AG04450 (cell line): ENCODE measurements around the gene RHOBTB3. TPM values are rescaled to one million over a fixed set of nuclear protein-coding genes. Genes with fewer than 3 reads are reported as not detected.

Source experiments
- CTCF ChIA-PET: fragments of 300-600, 350-600 bp; formaldehyde crosslinking; extraction: SDS; loops from one replicate; lab custom pipeline; 2022; ENCODE audit warnings: antibody characterized with exemption, inconsistent platforms; lab: Charles Lee
- POLR2A ChIA-PET: fragments of 350-600 bp; formaldehyde crosslinking; extraction: SDS; loops from one replicate; lab custom pipeline; 2021; ENCODE audit warnings: antibody characterized with exemption, inconsistent platforms; lab: Yijun Ruan, JAX
- DNase-seq: peaks from one replicate; pipeline ENCODE4 v3.0.0-alpha.2; 2011; ENCODE audit warnings: low read depth, low spot score
- H3K27ac ChIP-seq: one replicate; pipeline ENCODE4 v1.5.1; 2012; ENCODE audit warnings: low read depth, low read length, control low read depth
- H3K27me3 ChIP-seq: one replicate; pipeline ENCODE4 v1.6.0; 2012; ENCODE audit warnings: low read length; ENCODE audit not compliant: control insufficient read depth, insufficient read depth
- H3K4me3 ChIP-seq: 2 replicates; pipeline ENCODE4 v1.5.1; 2011; ENCODE audit warnings: mild to moderate bottlenecking, low read depth, low read length, control low read depth
- H3K9me3 ChIP-seq: 2 replicates; pipeline ENCODE4 v1.5.1; 2012; ENCODE audit warnings: low read length; ENCODE audit not compliant: control insufficient read depth, insufficient read depth
- CTCF ChIP-seq: IDR thresholded peaks from 2 replicates; pipeline ENCODE4 v1.5.1; 2011; ENCODE audit warnings: low read depth, low read length, control low read depth, inconsistent platforms
- polyA plus RNA-seq: library from polyadenylated mRNA; depleted of rRNA; stranded (reverse); fragments of >200 nt; gene quantifications from 2 replicates; pipeline ENCODE4 v1.2.3, GENCODE V29; 2011

RHOBTB3 gene
- polyA plus RNA-seq, 1 experiment = 360 TPM

- H3K4me3 ChIP-seq = no peak overlapping the region
- H3K9me3 ChIP-seq = no peaks in the 10 kb centered on the region
- no peak for TF ChIP-seq CTCF
- POLR2A ChIA-PET = interaction anchor here (0.6 to 1.5 kb wide), 2 partner anchors 23 to 33 kb away, joined by 7 to 8 read pairs; no protein-coding TSS in a partner anchor
- H3K27ac ChIP-seq = no peak overlapping the region
- CTCF ChIA-PET = interaction anchor here (1.2 to 1.7 kb wide), 3 partner anchors 60 to 142 kb away, joined by 3 to 4 read pairs (median 4); no protein-coding TSS in a partner anchor
- no peaks in the 10 kb centered on the region for H3K27me3 ChIP-seq
- DNase-seq = no peak
Measured at GRCh38 chr5:95786821-95787418, 55.8 kb downstream of the RHOBTB3 start.

- no peaks in the 10 kb centered on the region for H3K9me3 ChIP-seq
- no peak for TF ChIP-seq CTCF
- H3K27ac ChIP-seq = no peak overlapping the region
- no peak overlapping the region for H3K4me3 ChIP-seq
- POLR2A ChIA-PET = no interaction called here
- H3K27me3 ChIP-seq = no peaks in the 10 kb centered on the region
- CTCF ChIA-PET = no interaction called here
- DNase-seq = no peak
Measured at GRCh38 chr5:95788493-95788892, 57.4 kb downstream of the RHOBTB3 start.

- H3K9me3 ChIP-seq = no peaks in the 10 kb centered on the region
- CTCF ChIA-PET = interaction anchor here (1.0 to 4.4 kb wide), 4 partner anchors 10 to 147 kb away, joined by 3 to 33 read pairs (median 5); no protein-coding TSS in a partner anchor
- DNase-seq = no peak
- TF ChIP-seq CTCF = no peak
- no peak overlapping the region for H3K27ac ChIP-seq
- no peak overlapping the region for H3K4me3 ChIP-seq
- no peaks in the 10 kb centered on the region for H3K27me3 ChIP-seq
- POLR2A ChIA-PET = interaction anchor here (0.6 kb wide), 1 partner anchor 174 kb away, joined by 7 read pairs; no protein-coding TSS in a partner anchor
Measured at GRCh38 chr5:95791751-95792150, 60.6 kb downstream of the RHOBTB3 start.

- no peak for DNase-seq
- H3K27ac ChIP-seq = no peak overlapping the region
- no peaks in the 10 kb centered on the region for H3K27me3 ChIP-seq
- H3K4me3 ChIP-seq = no peak overlapping the region
- ChIA-PET CTCF (interaction anchor here (0.7 to 1.5 kb wide), 2 partner anchors 13 to 56 kb away, joined by 3 read pairs; no protein-coding TSS in a partner anchor), POLR2A (no interaction called here)
- no peaks in the 10 kb centered on the region for H3K9me3 ChIP-seq
- no peak for TF ChIP-seq CTCF
Measured at GRCh38 chr5:95794070-95794516, 63.0 kb downstream of the RHOBTB3 start.

- no peak for DNase-seq
- H3K27me3 ChIP-seq = no peaks in the 10 kb centered on the region
- H3K4me3 ChIP-seq = no peak overlapping the region
- H3K9me3 ChIP-seq = no peaks in the 10 kb centered on the region
- no peak for TF ChIP-seq CTCF
- CTCF ChIA-PET = interaction anchor here (1.5 to 1.7 kb wide), 3 partner anchors 9 to 49 kb away, joined by 4 to 9 read pairs (median 6); no protein-coding TSS in a partner anchor
- POLR2A ChIA-PET = no interaction called here
- no peak overlapping the region for H3K27ac ChIP-seq
Measured at GRCh38 chr5:95797301-95797700, 66.2 kb downstream of the RHOBTB3 start.
